NOMO-1 treated with dmso at 0.1 percent for 144 hours (cell line): ENCODE data around the gene HSPG2.

Experiments
- DNase-seq: peaks from one replicate; lab custom pipeline; 2025; ENCODE audit not compliant: unreplicated experiment; lab: John Stamatoyannopoulos, UW

Gene HSPG2

GRCh38 chr1:21884456-21885235 lies 52.5 kb downstream of the HSPG2 start:
- no peak for DNase-seq

- no peak for DNase-seq
These were observed 54.2 kb downstream of the HSPG2 start for GRCh38 chr1:21882721-21883415.

GRCh38 chr1:21881250-21881649 lies 55.9 kb downstream of the HSPG2 start:
- no peak for DNase-seq

DNA sequence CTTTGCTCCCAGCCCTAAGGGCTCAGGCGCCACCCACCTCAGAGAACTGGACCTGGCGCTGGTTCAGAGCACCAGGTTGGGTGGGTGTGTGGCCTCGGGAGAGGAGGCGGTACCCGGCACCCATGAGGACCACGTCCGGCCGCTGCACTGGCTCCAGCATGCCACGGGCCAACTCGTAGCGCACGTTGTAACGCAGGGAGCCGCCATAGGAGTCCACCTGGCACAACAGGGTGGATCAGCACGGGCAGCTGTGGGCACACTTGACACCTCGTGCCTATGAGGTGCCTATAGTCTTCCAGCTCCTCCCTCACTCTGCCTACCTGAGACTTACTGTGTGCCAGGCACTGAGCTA lies 56.5 kb downstream of the HSPG2 start:
- DNase-seq = no peak

- no peak for DNase-seq
These were observed 57.0 kb downstream of the HSPG2 start for GRCh38 chr1:21879928-21880618.

DNA sequence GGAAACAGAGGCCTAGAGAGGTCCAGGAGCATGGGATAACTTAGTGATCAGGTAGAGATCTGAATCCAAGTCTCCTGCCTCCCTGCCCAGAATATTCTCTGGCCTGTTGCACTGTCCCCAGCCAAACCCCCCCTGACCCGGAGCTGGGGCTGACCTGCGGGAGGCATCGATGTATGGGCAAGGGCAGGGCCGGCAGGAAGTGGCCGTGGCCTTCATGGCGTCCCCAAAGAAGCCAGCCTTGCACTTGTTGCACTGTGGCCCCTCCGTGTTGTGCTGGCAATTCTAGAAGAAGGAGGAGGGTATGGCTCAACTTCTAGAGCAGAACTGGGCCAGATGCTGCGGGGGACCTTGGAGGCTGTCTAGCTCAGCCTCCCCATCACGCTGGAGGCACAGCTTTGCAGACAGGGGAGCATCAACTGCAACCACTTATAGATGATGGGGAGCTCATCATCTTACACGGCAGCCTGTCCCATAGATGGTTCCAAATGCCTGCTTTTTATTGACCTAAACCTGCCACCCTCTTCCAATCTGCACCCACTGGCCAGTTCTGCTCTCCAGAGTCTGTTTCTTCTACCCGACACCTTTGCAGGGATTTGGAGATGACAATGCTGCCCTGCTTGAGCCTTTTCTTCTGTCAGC lies 58.2 kb downstream of the HSPG2 start:
- DNase-seq = no peak

GRCh38 chr1:21878009-21878773 lies 58.9 kb downstream of the HSPG2 start:
- no peak for DNase-seq

- DNase-seq = no peak
These were observed 60.8 kb downstream of the HSPG2 start for GRCh38 chr1:21876267-21876666.

- no peak for DNase-seq
These were observed 61.5 kb downstream of the HSPG2 start for GRCh38 chr1:21875621-21876063.

- no peak for DNase-seq
These were observed 62.1 kb downstream of the HSPG2 start for GRCh38 chr1:21874778-21875547.

DNA sequence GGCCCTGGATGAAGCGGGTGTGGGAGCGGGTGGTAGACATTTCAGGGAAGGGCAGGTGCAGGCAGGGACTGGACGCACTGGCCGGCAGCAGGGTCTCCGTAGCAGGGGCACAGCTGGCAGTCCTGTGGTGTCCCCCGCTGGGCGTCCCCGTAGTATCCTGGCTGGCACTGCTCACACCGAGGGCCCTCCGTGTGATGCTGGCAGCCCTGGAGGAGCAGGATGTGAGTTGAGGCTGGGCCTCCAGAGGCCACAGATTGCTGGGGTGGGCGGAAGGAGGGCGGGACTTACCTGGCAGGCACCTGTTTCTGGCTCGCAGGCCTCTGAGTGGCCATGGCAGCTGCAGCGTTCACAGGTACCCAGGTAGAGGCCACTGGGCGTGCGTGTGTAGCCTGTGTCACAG lies 62.8 kb downstream of the HSPG2 start:
- DNase-seq = no peak

DNA sequence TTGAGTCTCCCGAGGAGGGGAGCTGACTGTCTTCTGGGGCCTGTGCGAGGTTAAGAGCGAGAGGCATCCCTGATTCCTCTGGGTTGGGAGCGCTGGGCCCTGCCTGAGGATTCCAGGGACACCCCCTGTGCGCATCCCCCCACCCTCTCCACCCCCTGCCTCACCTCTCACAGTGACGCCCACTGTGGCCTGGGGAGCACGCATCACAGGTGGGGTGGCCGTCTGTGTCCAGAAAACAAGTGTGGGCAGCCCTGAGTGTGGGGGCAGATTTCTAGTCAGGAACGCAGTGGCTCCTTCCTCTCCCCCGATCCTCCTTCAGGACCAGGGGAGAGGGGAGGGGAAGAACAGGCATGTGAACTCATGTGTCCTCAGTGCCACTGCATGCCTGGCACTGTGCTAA lies 63.3 kb downstream of the HSPG2 start:
- DNase-seq = no peak

GRCh38 chr1:21873174-21873573 lies 63.9 kb downstream of the HSPG2 start:
- no peak for DNase-seq

DNA sequence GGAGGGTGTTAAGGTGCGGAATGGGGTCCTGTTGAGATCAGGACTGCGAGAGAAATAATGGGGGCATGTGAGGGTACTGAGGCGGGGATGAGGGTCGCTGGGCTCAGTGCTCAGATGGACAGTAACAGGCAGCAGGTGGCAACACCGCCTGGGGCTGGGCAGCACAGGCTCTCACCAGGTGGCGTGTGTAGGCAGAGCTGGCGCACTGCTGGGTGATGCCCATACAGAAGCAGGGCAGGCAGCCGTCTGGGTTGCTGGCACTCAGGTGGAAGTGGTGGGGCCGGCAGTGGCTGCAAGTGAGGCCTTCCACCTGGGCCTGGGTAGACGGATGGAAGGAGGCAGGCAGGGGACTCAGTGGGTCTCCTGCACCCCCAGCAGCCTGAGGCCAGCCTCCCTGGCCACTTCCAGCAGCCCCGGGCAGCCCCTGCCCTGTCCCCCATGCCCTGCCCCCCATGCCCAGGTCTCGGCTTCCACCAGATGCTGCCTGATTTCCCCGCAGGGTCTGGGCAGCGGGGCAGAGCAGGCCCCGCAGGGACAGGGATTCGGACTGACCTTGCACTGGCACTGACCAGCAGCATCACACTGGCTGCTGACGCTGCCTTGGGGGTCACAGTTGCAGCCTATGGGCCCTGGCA lies 64.5 kb downstream of the HSPG2 start:
- no peak for DNase-seq

DNA sequence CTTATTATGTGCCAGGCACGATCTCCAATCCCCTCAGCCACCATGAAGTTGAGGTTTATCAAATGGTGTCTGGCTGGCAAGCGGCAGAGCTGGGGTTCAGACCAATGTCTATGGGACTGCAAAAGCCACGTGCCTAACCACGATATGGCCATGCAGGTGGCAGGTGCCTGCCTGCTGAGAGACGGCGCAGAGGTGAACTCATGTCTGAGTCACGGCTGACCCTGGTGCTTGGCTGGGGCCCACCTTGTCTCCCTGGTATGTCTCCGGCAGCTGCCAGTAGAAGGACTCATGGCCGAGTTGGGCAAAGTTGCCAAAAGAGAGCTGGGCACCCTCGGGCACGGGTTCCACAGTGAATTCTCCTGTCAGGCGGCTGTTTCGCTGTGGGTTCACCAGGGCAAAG lies 65.2 kb downstream of the HSPG2 start:
- DNase-seq = no peak

- no peak for DNase-seq
These were observed 66.5 kb downstream of the HSPG2 start for GRCh38 chr1:21870611-21871010.

DNA sequence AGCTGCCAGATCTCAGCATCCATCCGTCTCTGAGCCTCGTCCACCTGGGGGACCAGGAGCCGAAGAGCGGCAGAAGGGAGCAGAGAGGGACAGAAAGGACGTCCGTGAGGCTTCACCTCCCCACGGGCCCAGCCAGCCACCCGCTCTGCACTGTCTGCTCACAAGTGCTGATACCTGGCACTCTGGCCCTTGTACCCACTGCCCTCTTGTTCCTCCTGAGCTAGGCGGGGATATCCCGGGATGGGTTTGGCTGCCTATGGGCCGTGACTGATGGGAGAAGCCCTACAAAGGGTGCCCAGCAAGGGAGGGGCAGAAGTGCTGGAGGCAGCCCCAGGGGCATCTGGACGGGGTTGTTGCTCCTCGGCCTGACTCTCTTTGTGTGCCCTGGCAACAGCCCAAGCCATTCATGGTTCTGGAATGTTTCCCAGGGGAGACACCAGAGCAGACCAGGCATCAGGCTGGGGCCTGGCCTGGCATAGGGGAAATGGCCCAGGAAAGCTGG lies 67.4 kb downstream of the HSPG2 start:
- no peak for DNase-seq

- no peak for DNase-seq
These were observed 68.1 kb downstream of the HSPG2 start for GRCh38 chr1:21868941-21869454.

DNA sequence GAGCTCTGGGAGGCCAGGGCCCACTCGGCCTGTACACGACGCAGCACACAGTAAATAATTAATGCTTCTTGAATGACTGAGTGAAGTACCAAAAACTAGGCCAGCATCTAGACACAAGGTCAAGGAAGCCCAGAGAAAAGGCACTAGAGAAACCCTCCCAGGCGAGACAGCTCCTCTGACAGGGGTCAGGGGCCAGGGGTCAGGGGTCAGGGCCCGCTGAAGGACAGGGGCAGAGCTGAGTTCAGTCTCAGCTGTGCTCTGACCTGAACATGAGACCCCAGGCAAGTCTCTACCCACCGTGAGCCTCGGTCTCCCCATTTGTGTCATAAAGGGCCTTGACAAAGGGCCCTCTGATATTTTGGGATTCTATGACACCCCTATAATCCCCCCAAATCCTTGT lies 68.6 kb downstream of the HSPG2 start:
- no peak for DNase-seq
